Retinal pigment epithelial cell (primary cell): ENCODE data around the gene OR5A2.

Experiments used
- DNase-seq: peaks from one replicate; pipeline ENCODE4 v3.0.0-alpha.2; 2010; ENCODE audit warnings: low read depth
- H3K4me3 ChIP-seq: 2 replicates; pipeline ENCODE4 v1.5.1; 2011; ENCODE audit warnings: mild to moderate bottlenecking, low read length, control low read depth, moderate library complexity
- CTCF ChIP-seq: conservative IDR thresholded peaks from 2 replicates; pipeline ENCODE4 v1.5.1; 2011; ENCODE audit warnings: low read depth, low read length, control low read depth, inconsistent platforms

Gene OR5A2

GRCh38 chr11:59417023-59417422 lies 9.2 kb downstream of the OR5A2 start:
- TF ChIP-seq CTCF, result no peak
- H3K4me3 ChIP-seq, result no peak overlapping the region
- DNase-seq, result no peak

- TF ChIP-seq CTCF, result no peak
- DNase-seq, result no peak
- no peak overlapping the region for H3K4me3 ChIP-seq
These were observed 9.6 kb downstream of the OR5A2 start for GRCh38 chr11:59416613-59417012.

GRCh38 chr11:59415111-59415510 lies 11.1 kb downstream of the OR5A2 start:
- no peak overlapping the region for H3K4me3 ChIP-seq
- TF ChIP-seq CTCF, result no peak
- DNase-seq, result no peak

DNA sequence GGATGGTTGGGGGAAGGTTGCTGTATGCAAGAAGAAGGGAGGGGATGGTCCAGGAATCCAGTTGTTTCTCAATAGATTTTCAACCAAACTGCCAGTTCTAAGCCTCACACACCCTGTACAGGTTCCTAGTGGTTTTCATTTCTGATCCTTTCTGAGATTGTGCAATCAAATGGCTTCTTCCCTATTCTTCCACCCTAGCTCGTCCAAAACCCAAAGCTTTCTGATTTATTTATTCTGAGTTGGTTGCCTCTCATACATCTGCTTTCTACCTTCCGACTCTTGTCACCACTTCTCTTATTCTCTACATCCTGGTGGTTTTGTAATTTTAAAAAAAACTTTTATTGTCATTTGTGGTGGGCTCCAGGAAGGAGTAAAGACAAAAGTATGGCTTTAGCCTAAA lies 12.6 kb downstream of the OR5A2 start:
- no peak overlapping the region for H3K4me3 ChIP-seq
- no peak for TF ChIP-seq CTCF
- no peak for DNase-seq

DNA sequence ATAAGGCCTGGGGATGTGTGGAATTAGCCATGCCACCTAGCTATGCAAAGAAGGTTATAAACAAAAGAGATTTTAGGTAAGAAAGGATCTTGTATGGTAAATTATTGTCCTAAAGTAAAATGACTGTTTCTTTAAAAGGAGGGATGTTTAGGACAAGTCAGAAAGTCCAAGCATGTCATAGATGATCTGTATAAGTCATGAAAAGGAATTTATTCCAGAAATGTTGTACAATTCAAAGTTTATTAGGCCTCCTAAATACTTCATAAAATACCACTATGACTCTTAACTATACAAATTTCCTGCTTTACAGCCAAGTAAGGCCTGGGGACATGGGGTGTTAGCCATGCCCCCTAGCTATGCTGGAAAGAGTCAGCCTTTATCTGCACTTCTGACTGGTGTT lies 22.7 kb downstream of the OR5A2 start:
- H3K4me3 ChIP-seq, result no peak overlapping the region
- no peak for TF ChIP-seq CTCF
- DNase-seq, result no peak

- no peak overlapping the region for H3K4me3 ChIP-seq
- TF ChIP-seq CTCF, result no peak
- DNase-seq, result no peak
These were observed 25.0 kb downstream of the OR5A2 start for GRCh38 chr11:59401262-59401552.

- no peak for DNase-seq
- no peak overlapping the region for H3K4me3 ChIP-seq
- no peak for TF ChIP-seq CTCF
These were observed 25.6 kb downstream of the OR5A2 start for GRCh38 chr11:59400461-59401261.
